ENCODE results near the gene ATP2B3.

DNA sequence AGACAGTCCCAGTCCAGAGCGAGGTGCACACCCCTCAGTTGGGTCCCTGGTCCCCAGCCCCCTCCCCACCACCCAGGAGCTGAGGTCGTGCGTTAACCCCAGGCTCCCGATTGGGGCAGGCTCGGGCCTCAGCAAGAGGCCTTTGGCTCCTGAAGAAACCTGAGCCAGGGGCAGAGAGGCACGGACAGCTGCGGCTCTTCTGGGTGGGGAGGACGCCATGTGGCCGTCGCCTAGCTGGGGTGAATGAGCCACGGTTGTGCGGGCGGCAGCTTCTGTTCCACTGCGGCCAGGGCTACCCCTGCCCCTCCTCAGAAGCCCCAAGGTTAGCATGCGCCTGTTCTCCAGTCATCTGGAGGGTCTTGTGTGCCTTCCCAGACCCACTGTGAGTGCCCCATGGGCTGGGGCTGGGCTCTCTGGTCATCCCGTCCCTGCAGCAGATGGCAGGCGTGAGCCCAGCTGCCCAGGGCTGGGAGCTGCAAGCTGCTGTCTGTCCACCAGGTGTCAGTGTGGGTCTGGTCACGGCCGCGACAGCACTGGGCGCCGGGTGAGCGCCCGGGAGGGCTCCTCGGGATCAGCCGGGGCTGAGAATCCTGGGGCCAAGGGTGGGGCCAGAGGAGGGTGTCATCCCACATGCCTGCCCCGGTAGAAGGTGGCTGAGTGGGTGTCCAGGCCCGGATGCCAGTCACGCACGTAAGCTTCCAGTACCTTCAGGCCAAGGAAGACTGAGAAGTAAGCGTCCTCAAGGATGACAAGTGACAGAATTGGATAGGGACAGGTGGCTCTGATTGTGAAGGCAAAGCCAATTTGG, 21.9 kb downstream of the ATP2B3 start:
- TF ChIP-seq EZH2 (IDR thresholded peaks at IDR 0.05), result no peak
- TF ChIP-seq FOXP2 (optimal IDR thresholded peaks at IDR 0.05; ENCODE audit: control extremely low read depth, extremely low read length, insufficient read depth), result no peak
- TF ChIP-seq POLR2AphosphoS5 (IDR thresholded peaks at IDR 0.05; ENCODE audit: borderline replicate concordance, low read depth, low read length), result no peak

Data from SK-N-MC (cell line).